ENCODE results near the gene STARD3NL.

Gene STARD3NL

GRCh38 chr7:38273286-38273995 is 95.4 kb downstream of the STARD3NL start, which contains the start of gene TARP:
TSS of gene TARP (minus strand) at chr7:38273636.
- TF ChIP-seq GLIS3 (CRISPR knock-in tag; IDR thresholded peaks at IDR 0.05) (no peak), ZNF8 (CRISPR knock-in tag; IDR thresholded peaks at IDR 0.05) (no peak), ZFP3 (CRISPR knock-in tag; IDR thresholded peaks at IDR 0.05) (no peak), CSRNP3 (CRISPR knock-in tag; IDR thresholded peaks at IDR 0.05) (no peak), POU6F1 (CRISPR knock-in tag; IDR thresholded peaks at IDR 0.05; ENCODE audit: borderline replicate concordance, low read depth) (no peak), CREB5 (CRISPR knock-in tag; IDR thresholded peaks at IDR 0.05; ENCODE audit: low read depth) (no peak), ZFP30 (CRISPR knock-in tag; IDR thresholded peaks at IDR 0.05) (no peak), ARNTL (CRISPR knock-in tag; IDR thresholded peaks at IDR 0.05; ENCODE audit: borderline replicate concordance, low read depth) (no peak), ZNF70 (CRISPR knock-in tag; IDR thresholded peaks at IDR 0.05) (no peak), ESRRG (CRISPR knock-in tag; IDR thresholded peaks at IDR 0.05) (no peak), TCF4 (CRISPR knock-in tag; IDR thresholded peaks at IDR 0.05; ENCODE audit: borderline replicate concordance) (no peak), ZNF565 (CRISPR knock-in tag; conservative IDR thresholded peaks at IDR 0.05; ENCODE audit: low read depth) (no peak), ISL1 (CRISPR knock-in tag; IDR thresholded peaks at IDR 0.05) (no peak), RARB (CRISPR knock-in tag; IDR thresholded peaks at IDR 0.05) (no peak), ZC3H10 (CRISPR knock-in tag; IDR thresholded peaks at IDR 0.05) (no peak), PPARA (CRISPR knock-in tag; IDR thresholded peaks at IDR 0.05; ENCODE audit: borderline replicate concordance) (no peak), SNAI2 (CRISPR knock-in tag; IDR thresholded peaks at IDR 0.05) (no peak), BACH2 (CRISPR knock-in tag; IDR thresholded peaks at IDR 0.05; ENCODE audit: borderline replicate concordance) (no peak), OSR1 (CRISPR knock-in tag; IDR thresholded peaks at IDR 0.05) (no peak)
- ATAC-seq, result no peak

- TF ChIP-seq SNAI2 (CRISPR knock-in tag; IDR thresholded peaks at IDR 0.05), result no peak
- TF ChIP-seq ARNTL (CRISPR knock-in tag; IDR thresholded peaks at IDR 0.05; ENCODE audit: borderline replicate concordance, low read depth), result no peak
- peak; percentile 35; the same call in 1 of the 3 replicates for ATAC-seq
These were observed 96.4 kb downstream of the STARD3NL start for GRCh38 chr7:38274486-38274885.

- TF ChIP-seq ZNF565 (CRISPR knock-in tag; conservative IDR thresholded peaks at IDR 0.05; ENCODE audit: low read depth), result no peak
- TF ChIP-seq RARB (CRISPR knock-in tag; IDR thresholded peaks at IDR 0.05), result no peak
- no peak for TF ChIP-seq POU6F1 (CRISPR knock-in tag; IDR thresholded peaks at IDR 0.05; ENCODE audit: borderline replicate concordance, low read depth)
- no peak for TF ChIP-seq ZNF8 (CRISPR knock-in tag; IDR thresholded peaks at IDR 0.05)
- TF ChIP-seq TCF4 (CRISPR knock-in tag; IDR thresholded peaks at IDR 0.05; ENCODE audit: borderline replicate concordance), result no peak
- TF ChIP-seq SNAI2 (CRISPR knock-in tag; IDR thresholded peaks at IDR 0.05), result no peak
- TF ChIP-seq CREB5 (CRISPR knock-in tag; IDR thresholded peaks at IDR 0.05; ENCODE audit: low read depth), result no peak
- TF ChIP-seq GLIS3 (CRISPR knock-in tag; IDR thresholded peaks at IDR 0.05), result no peak
- no peak for TF ChIP-seq CSDC2 (CRISPR knock-in tag; IDR thresholded peaks at IDR 0.05)
- TF ChIP-seq TOX (CRISPR knock-in tag; IDR thresholded peaks at IDR 0.05; ENCODE audit: borderline replicate concordance), result no peak
- TF ChIP-seq CSRNP3 (CRISPR knock-in tag; IDR thresholded peaks at IDR 0.05), result no peak
- no peak for TF ChIP-seq ESRRG (CRISPR knock-in tag; IDR thresholded peaks at IDR 0.05)
- no peak for TF ChIP-seq ZFP30 (CRISPR knock-in tag; IDR thresholded peaks at IDR 0.05)
- ATAC-seq, result no peak
These were observed 97.0 kb downstream of the STARD3NL start for GRCh38 chr7:38274927-38275620.

All from SK-N-SH treated with all-trans-retinoic acid at 6 μM for 48 hours (cell line).